ENCODE data around the gene CD74.

Gene CD74

DNA sequence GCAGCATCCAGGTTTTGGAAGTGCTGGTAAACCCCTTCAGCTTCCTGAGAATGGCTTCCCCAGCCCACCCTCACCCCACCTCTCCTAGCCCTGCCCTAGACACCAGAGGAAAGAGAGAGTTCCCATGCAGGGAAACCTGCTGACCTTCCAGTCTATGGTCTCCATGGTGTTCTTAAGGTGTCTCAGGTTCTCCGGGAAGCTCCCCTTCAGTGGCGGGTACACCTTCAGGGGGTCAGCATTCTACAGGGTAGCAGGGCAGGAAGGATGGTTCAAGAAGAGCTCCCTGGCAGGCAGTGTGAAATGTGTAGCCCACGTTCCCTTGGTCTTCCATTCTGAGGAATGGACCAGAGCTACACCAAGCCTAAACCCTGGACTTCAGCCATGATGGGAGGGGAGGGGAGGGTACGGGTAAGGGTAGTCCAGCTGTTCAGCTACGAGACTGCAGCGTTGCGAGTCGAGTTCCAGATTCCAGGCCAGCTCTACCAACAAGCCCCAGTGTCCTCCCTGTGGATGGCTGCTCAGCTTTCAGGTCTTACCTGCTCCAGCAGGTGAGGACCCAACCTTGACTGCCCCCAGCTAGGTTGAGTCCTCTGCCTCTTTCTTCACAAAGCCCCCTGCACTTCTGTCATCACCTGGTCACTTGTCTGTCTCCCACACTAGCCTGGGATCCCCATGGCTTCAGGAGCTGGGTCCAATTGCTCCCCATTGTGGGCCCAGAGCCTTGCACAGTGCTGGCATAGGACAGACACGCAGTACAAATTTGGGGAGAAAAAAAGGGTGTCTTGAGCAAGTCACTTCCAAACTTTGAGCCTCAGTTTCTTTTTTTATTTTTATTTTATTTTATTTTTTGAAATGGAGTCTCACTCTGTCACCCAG, 7.5 kb downstream of the CD74 start:
- Histone ChIP-seq H3K14ac (ENCODE audit: low read length) (peak overlapping the region; percentile 26), H2AK5ac (ENCODE audit: low read depth, low read length) (no peak overlapping the region), H3K9ac (ENCODE audit: low read depth, low read length, poor library complexity) (no peak overlapping the region), H4K91ac (ENCODE audit: low read depth, low read length, poor library complexity) (no peak overlapping the region), H3K79me1 (ENCODE audit: low read depth, low read length) (peaks cover 2% of the 10 kb centered on the region), H3K4me2 (ENCODE audit: insufficient read depth, low read length, poor library complexity, severe bottlenecking) (no peak overlapping the region), H2BK15ac (ENCODE audit: low read length) (no peak overlapping the region), H2AFZ (ENCODE audit: low read length) (no peak overlapping the region), H4K8ac (ENCODE audit: low read depth, low read length) (no peak overlapping the region), H3K23ac (ENCODE audit: low read depth, low read length, poor library complexity) (peak overlapping the region; percentile 20), H3K27me3 (ENCODE audit: control insufficient read depth in 3 of 3, insufficient read depth in 3 of 3, low read depth in 1 of 3, low read length in 3 of 3) (no peaks in the 10 kb centered on the region), H3K18ac (ENCODE audit: low read length) (no peak overlapping the region), H2BK120ac (ENCODE audit: low read depth, low read length) (no peak overlapping the region), H3K27ac (replicated peaks; ENCODE audit: low read length) (no peak overlapping the region), H3K9me3 (replicated peaks in 1 of 2; ENCODE audit: control insufficient read depth in 2 of 2, insufficient read depth in 1 of 2, low read depth in 1 of 2, low read length in 2 of 2) (no peaks in the 10 kb centered on the region), H3K4me3 (ENCODE audit: low read length in 2 of 2) (no peak overlapping the region), H2BK5ac (ENCODE audit: low read length) (no peak overlapping the region), H3K4ac (ENCODE audit: low read length) (no peak overlapping the region), H3K4me1 (ENCODE audit: control insufficient read depth in 2 of 2, insufficient read depth in 1 of 2, low read depth in 1 of 2, low read length in 2 of 2) (peaks cover 2 to 3% of the 10 kb centered on the region in 2 donors), H2BK12ac (ENCODE audit: low read length) (no peak overlapping the region), H3K36me3 (replicated peaks in 1 of 2; ENCODE audit: control insufficient read depth in 2 of 2, insufficient read depth in 2 of 2, low read length in 2 of 2) (peaks cover 25 to 30% of the 10 kb centered on the region in 2 donors)
- DNase-seq (ENCODE audit: low spot score) = no peak
- no CpG with 5 or more reads among the region's 9 CpGs for WGBS, 2 donors (ENCODE audit: extremely low coverage in 2 of 2, insufficient read length in 2 of 2, insufficient replicate concordance in 1 of 2)

DNA sequence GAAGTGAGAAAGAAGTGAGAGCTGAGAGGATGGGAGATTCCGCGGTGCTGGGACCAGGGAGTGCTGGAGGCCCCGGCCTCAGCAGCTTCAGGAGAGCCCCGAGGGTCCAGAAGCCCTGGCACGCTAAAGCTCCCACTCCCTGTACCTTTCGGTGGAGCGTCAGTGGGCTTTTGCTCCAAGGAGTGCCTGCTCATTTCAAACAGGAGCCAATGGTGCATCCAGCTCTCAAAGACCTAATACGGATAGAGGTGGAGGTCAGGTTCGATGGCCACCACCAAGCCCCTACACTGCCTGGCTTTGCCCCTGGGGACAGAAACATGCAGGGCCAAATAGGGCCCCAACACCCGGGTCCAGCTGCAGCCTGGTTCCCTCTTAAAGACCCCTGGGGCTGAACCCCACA, 8.2 kb downstream of the CD74 start:
- no peak overlapping the region for H3K9ac ChIP-seq (ENCODE audit: low read depth, low read length, poor library complexity)
- H3K23ac ChIP-seq (ENCODE audit: low read depth, low read length, poor library complexity) = no peak overlapping the region
- H2AK5ac ChIP-seq (ENCODE audit: low read depth, low read length) = no peak overlapping the region
- H2BK12ac ChIP-seq (ENCODE audit: low read length) = no peak overlapping the region
- H2BK5ac ChIP-seq (ENCODE audit: low read length) = no peak overlapping the region
- no peaks in the 10 kb centered on the region for H3K27me3 ChIP-seq (ENCODE audit: control insufficient read depth in 3 of 3, insufficient read depth in 3 of 3, low read depth in 1 of 3, low read length in 3 of 3)
- peaks cover 2% of the 10 kb centered on the region for H3K79me1 ChIP-seq (ENCODE audit: low read depth, low read length)
- no peaks in the 10 kb centered on the region for H3K4me1 ChIP-seq (ENCODE audit: control insufficient read depth in 2 of 2, insufficient read depth in 1 of 2, low read depth in 1 of 2, low read length in 2 of 2)
- no peaks in the 10 kb centered on the region for H3K9me3 ChIP-seq (replicated peaks in 1 of 2; ENCODE audit: control insufficient read depth in 2 of 2, insufficient read depth in 1 of 2, low read depth in 1 of 2, low read length in 2 of 2)
- no peak overlapping the region for H3K18ac ChIP-seq (ENCODE audit: low read length)
- no peak overlapping the region for H3K4me2 ChIP-seq (ENCODE audit: insufficient read depth, low read length, poor library complexity, severe bottlenecking)
- no peak overlapping the region for H2BK15ac ChIP-seq (ENCODE audit: low read length)
- H3K4me3 ChIP-seq (ENCODE audit: low read length in 2 of 2) = no peak overlapping the region
- no peak overlapping the region for H3K14ac ChIP-seq (ENCODE audit: low read length)
- H4K8ac ChIP-seq (ENCODE audit: low read depth, low read length) = no peak overlapping the region
- no peak overlapping the region for H2BK120ac ChIP-seq (ENCODE audit: low read depth, low read length)
- no peak overlapping the region for H4K91ac ChIP-seq (ENCODE audit: low read depth, low read length, poor library complexity)
- H2AFZ ChIP-seq (ENCODE audit: low read length) = no peak overlapping the region
- WGBS, 2 donors (ENCODE audit: extremely low coverage in 2 of 2, insufficient read length in 2 of 2, insufficient replicate concordance in 1 of 2) = no CpG with 5 or more reads among the region's 10 CpGs
- H3K36me3 ChIP-seq (replicated peaks in 1 of 2; ENCODE audit: control insufficient read depth in 2 of 2, insufficient read depth in 2 of 2, low read length in 2 of 2) = peaks cover 31 to 36% of the 10 kb centered on the region in 2 donors
- H3K27ac ChIP-seq (replicated peaks; ENCODE audit: low read length) = no peak overlapping the region
- DNase-seq (ENCODE audit: low spot score) = no peak
- H3K4ac ChIP-seq (ENCODE audit: low read length) = no peak overlapping the region

DNA sequence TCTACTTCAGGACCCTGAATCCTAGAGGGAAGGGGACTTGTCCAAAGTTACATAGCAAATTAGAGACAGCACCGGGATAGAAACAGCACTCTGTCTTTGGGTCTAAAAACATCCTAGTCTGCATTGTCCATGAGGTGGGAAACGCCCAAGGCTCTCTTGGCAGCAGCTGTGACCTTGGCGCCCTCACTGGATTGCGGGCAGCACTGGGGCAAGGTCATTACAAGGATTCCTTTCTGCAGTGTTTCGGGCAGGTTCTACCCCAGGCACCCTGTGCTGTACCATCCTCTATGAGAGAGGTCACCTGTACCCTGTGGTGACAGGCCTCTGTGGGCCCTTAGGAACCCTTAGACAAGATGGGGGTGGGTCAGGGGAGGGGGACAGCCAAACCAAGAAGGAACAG, 8.6 kb downstream of the CD74 start:
- WGBS, 2 donors (ENCODE audit: extremely low coverage in 2 of 2, insufficient read length in 2 of 2, insufficient replicate concordance in 1 of 2) = no CpG with 5 or more reads among the region's 5 CpGs
- Histone ChIP-seq H2BK120ac (ENCODE audit: low read depth, low read length) (no peak overlapping the region), H2BK12ac (ENCODE audit: low read length) (no peak overlapping the region), H3K4me2 (ENCODE audit: insufficient read depth, low read length, poor library complexity, severe bottlenecking) (no peak overlapping the region), H3K14ac (ENCODE audit: low read length) (no peak overlapping the region), H3K27ac (replicated peaks; ENCODE audit: low read length) (no peak overlapping the region), H2AK5ac (ENCODE audit: low read depth, low read length) (no peak overlapping the region), H3K9ac (ENCODE audit: low read depth, low read length, poor library complexity) (no peak overlapping the region), H3K4me1 (ENCODE audit: control insufficient read depth in 2 of 2, insufficient read depth in 1 of 2, low read depth in 1 of 2, low read length in 2 of 2) (no peaks in the 10 kb centered on the region), H4K91ac (ENCODE audit: low read depth, low read length, poor library complexity) (no peak overlapping the region), H3K4ac (ENCODE audit: low read length) (no peak overlapping the region), H3K79me1 (ENCODE audit: low read depth, low read length) (peaks cover 2% of the 10 kb centered on the region), H3K36me3 (replicated peaks in 1 of 2; ENCODE audit: control insufficient read depth in 2 of 2, insufficient read depth in 2 of 2, low read length in 2 of 2) (peaks cover 35 to 41% of the 10 kb centered on the region in 2 donors), H2AFZ (ENCODE audit: low read length) (no peak overlapping the region), H3K9me3 (replicated peaks in 1 of 2; ENCODE audit: control insufficient read depth in 2 of 2, insufficient read depth in 1 of 2, low read depth in 1 of 2, low read length in 2 of 2) (no peaks in the 10 kb centered on the region), H3K27me3 (ENCODE audit: control insufficient read depth in 3 of 3, insufficient read depth in 3 of 3, low read depth in 1 of 3, low read length in 3 of 3) (no peaks in the 10 kb centered on the region), H2BK15ac (ENCODE audit: low read length) (no peak overlapping the region), H3K18ac (ENCODE audit: low read length) (no peak overlapping the region), H3K4me3 (ENCODE audit: low read length in 2 of 2) (no peak overlapping the region), H2BK5ac (ENCODE audit: low read length) (no peak overlapping the region), H3K23ac (ENCODE audit: low read depth, low read length, poor library complexity) (no peak overlapping the region), H4K8ac (ENCODE audit: low read depth, low read length) (no peak overlapping the region)
- DNase-seq (ENCODE audit: low spot score) = no peak

DNA sequence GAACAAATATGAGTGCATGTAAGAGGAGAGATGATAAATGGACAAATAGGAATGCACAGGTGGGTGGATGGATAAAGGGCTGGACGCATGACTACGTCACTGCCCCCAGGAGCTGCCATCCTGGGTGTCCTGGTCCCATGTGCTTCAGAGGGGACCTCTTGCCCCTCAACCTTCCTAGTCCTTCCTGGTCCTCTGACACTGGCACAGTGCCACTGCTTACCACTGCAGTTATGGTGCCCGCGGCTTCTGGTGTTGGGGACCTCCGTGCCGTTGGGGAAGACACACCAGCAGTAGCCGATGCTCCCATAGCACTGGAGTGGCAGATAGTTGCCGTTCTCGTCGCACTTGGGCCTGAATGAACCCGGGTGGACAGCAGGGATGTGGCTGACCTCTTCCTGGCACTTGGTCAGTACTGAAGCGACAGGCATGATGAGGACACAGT, 9.8 kb downstream of the CD74 start:
- no peaks in the 10 kb centered on the region for H3K9me3 ChIP-seq (replicated peaks in 1 of 2; ENCODE audit: control insufficient read depth in 2 of 2, insufficient read depth in 1 of 2, low read depth in 1 of 2, low read length in 2 of 2)
- H3K4ac ChIP-seq (ENCODE audit: low read length) = no peak overlapping the region
- no peak overlapping the region for H2BK120ac ChIP-seq (ENCODE audit: low read depth, low read length)
- no peak overlapping the region for H4K8ac ChIP-seq (ENCODE audit: low read depth, low read length)
- no peak overlapping the region for H2BK12ac ChIP-seq (ENCODE audit: low read length)
- DNase-seq (ENCODE audit: low spot score) = no peak
- no peak overlapping the region for H3K4me2 ChIP-seq (ENCODE audit: insufficient read depth, low read length, poor library complexity, severe bottlenecking)
- peaks cover 2% of the 10 kb centered on the region for H3K79me1 ChIP-seq (ENCODE audit: low read depth, low read length)
- H2AFZ ChIP-seq (ENCODE audit: low read length) = no peak overlapping the region
- no peak overlapping the region for H2BK5ac ChIP-seq (ENCODE audit: low read length)
- H4K91ac ChIP-seq (ENCODE audit: low read depth, low read length, poor library complexity) = no peak overlapping the region
- H2BK15ac ChIP-seq (ENCODE audit: low read length) = no peak overlapping the region
- no CpG with 5 or more reads among the region's 12 CpGs for WGBS, 2 donors (ENCODE audit: extremely low coverage in 2 of 2, insufficient read length in 2 of 2, insufficient replicate concordance in 1 of 2)
- H3K9ac ChIP-seq (ENCODE audit: low read depth, low read length, poor library complexity) = no peak overlapping the region
- no peak overlapping the region for H3K14ac ChIP-seq (ENCODE audit: low read length)
- H3K18ac ChIP-seq (ENCODE audit: low read length) = no peak overlapping the region
- H3K27ac ChIP-seq (replicated peaks; ENCODE audit: low read length) = no peak overlapping the region
- no peak overlapping the region for H3K4me3 ChIP-seq (ENCODE audit: low read length in 2 of 2)
- no peaks in the 10 kb centered on the region for H3K4me1 ChIP-seq (ENCODE audit: control insufficient read depth in 2 of 2, insufficient read depth in 1 of 2, low read depth in 1 of 2, low read length in 2 of 2)
- peak overlapping the region; percentile 34 for H3K23ac ChIP-seq (ENCODE audit: low read depth, low read length, poor library complexity)
- no peaks in the 10 kb centered on the region for H3K27me3 ChIP-seq (ENCODE audit: control insufficient read depth in 3 of 3, insufficient read depth in 3 of 3, low read depth in 1 of 3, low read length in 3 of 3)
- peaks cover 42 to 52% of the 10 kb centered on the region in 2 donors for H3K36me3 ChIP-seq (replicated peaks in 1 of 2; ENCODE audit: control insufficient read depth in 2 of 2, insufficient read depth in 2 of 2, low read length in 2 of 2)
- H2AK5ac ChIP-seq (ENCODE audit: low read depth, low read length) = no peak overlapping the region
